ENCODE measurements around the gene PLK4. TPM values are rescaled to one million over a fixed set of nuclear protein-coding genes. Genes with fewer than 3 reads are reported as not detected.

The PLK4 gene
- polyA plus RNA-seq, 2 of the 4 experiments (the other 2 are of a cell fraction), result 18.4 to 34.2 TPM

DNA sequence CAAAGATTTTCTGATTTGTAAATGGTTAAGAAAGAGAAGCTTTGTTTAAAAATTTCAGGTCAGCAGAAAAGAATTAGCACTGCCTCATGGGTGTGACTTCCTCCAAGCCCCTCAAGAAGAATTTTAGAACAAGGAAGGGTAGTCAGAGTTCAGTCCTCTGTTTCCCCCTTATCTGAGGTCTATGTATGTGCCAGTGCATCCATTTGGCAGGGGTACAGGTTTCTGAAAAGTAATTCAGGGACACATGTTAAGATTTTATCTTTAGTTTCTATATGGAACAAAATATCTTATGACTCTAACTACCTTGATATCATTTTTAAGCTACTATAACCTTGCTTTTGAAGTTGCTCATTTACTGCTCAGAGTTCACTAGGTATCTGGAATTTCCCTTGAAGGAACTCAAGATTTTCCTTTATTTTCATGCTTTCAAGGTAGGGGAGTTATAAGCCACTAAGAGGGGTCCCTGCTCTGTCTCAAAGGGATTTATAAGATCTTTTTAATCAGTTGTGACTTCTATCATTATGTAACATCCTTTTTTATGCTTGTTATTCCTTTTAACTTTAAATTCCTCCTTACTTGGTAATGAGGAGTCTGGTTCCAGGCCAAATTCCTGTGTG is 24.4 kb upstream of the PLK4 start:
- TF ChIP-seq SREBF2 (IDR thresholded peaks at IDR 0.05), result no peak
- TF ChIP-seq EHMT2 (IDR thresholded peaks at IDR 0.05; ENCODE audit: low read depth), result no peak
- TF ChIP-seq, protein P1, sequence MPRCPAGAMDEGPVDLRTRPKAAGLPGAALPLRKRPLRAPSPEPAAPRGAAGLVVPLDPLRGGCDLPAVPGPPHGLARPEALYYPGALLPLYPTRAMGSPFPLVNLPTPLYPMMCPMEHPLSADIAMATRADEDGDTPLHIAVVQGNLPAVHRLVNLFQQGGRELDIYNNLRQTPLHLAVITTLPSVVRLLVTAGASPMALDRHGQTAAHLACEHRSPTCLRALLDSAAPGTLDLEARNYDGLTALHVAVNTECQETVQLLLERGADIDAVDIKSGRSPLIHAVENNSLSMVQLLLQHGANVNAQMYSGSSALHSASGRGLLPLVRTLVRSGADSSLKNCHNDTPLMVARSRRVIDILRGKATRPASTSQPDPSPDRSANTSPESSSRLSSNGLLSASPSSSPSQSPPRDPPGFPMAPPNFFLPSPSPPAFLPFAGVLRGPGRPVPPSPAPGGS (IDR thresholded peaks at IDR 0.05), result no peak
- no peak for TF ChIP-seq HOXB13 (CRISPR knock-in tag; IDR thresholded peaks at IDR 0.05; ENCODE audit: low read depth)
- TF ChIP-seq CBX2 (IDR thresholded peaks at IDR 0.05; ENCODE audit: borderline replicate concordance, low read depth), result no peak
- TF ChIP-seq ZNF302 (CRISPR knock-in tag; IDR thresholded peaks at IDR 0.05), result no peak
- TF ChIP-seq RAD21 (conservative IDR thresholded peaks at IDR 0.05 in 1 of 2, IDR thresholded peaks at IDR 0.05 in 1 of 2), result no peak
- TF ChIP-seq BHLHE40 (IDR thresholded peaks at IDR 0.05; ENCODE audit: low read depth, low read length), result no peak
- TF ChIP-seq, protein P2, sequence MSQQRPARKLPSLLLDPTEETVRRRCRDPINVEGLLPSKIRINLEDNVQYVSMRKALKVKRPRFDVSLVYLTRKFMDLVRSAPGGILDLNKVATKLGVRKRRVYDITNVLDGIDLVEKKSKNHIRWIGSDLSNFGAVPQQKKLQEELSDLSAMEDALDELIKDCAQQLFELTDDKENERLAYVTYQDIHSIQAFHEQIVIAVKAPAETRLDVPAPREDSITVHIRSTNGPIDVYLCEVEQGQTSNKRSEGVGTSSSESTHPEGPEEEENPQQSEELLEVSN (IDR thresholded peaks at IDR 0.05; ENCODE audit: borderline replicate concordance, low read depth), result no peak
- TF ChIP-seq MAX (IDR thresholded peaks at IDR 0.05), result no peak
- TF ChIP-seq ZFP36 (IDR thresholded peaks at IDR 0.05; ENCODE audit: borderline replicate concordance, partially characterized antibody), result no peak
- no peak for TF ChIP-seq RARB (CRISPR knock-in tag; IDR thresholded peaks at IDR 0.05)
- TF ChIP-seq ELK1 (IDR thresholded peaks at IDR 0.05; ENCODE audit: low read depth, low read length), result no peak
- TF ChIP-seq FOSB (CRISPR knock-in tag; IDR thresholded peaks at IDR 0.05), result no peak
- TF ChIP-seq NPAS2 (CRISPR knock-in tag; IDR thresholded peaks at IDR 0.05; ENCODE audit: borderline replicate concordance), result no peak
- no peak for TF ChIP-seq PHF8 (IDR thresholded peaks at IDR 0.05; ENCODE audit: borderline replicate concordance, low read depth)
- no peak for TF ChIP-seq CEBPB (IDR thresholded peaks at IDR 0.05)
- CTCF ChIA-PET, result no interaction called here
- Histone ChIP-seq H3K27ac (no peak overlapping the region), H3K4me2 (no peak overlapping the region), H3K4me3 (no peak overlapping the region), H3K9me3 (peaks cover 3% of the 10 kb centered on the region; the same call in 1 of the 3 replicates), H3K4me1 (no peaks in the 10 kb centered on the region)
- DNase-seq (ENCODE audit: low read depth in 1 of 2, low spot score in 1 of 2) (no peak), FAIRE-seq (no peak), ATAC-seq (no peak)
- POLR2A ChIA-PET, result no interaction called here

DNA sequence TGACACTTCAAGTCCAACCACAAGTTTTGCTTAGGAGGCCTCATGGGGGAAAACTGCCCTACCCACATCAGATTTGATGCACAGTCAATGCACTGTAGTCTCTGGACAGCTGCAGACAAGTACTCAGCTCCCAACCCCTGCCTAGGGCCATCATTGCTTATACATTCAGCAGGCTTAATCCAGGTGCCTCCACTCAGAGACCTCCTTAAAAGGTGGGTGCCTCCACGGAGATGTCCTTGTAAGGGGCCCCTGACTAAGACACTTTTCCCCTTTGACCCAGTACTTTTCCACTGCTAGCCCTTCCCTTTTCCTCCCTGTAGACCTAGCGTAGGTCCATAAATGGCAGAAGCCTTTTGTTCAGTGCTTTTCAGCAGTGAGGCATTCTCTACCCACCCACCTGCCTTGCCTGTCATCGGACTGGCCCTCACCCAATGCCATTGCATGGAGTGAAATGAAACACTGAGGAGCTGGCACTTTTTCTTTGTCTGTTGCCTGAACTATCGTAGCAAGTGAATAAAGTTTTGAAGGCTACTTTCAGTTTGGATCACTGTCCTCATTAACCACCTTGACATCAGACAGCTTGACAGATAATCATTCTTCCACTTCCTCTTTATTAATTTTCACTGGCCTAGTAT is 23.8 kb upstream of the PLK4 start:
- FAIRE-seq (no peak), ATAC-seq (no peak), DNase-seq (ENCODE audit: low read depth in 1 of 2, low spot score in 1 of 2) (no peak)
- no peak overlapping the region for H3K4me3 ChIP-seq
- peaks cover 3% of the 10 kb centered on the region; the same call in 1 of the 3 replicates for H3K9me3 ChIP-seq
- 74% methylated on average over 4 of the region's 4 CpGs for WGBS (ENCODE audit: missing lambda C conversion rate)
- H3K4me1 ChIP-seq, result no peaks in the 10 kb centered on the region
- no peak for TF ChIP-seq MAZ (IDR thresholded peaks at IDR 0.05; ENCODE audit: borderline replicate concordance, low read depth, low read length)
- no peak for TF ChIP-seq SMC3 (IDR thresholded peaks at IDR 0.05)
- TF ChIP-seq MAX (IDR thresholded peaks at IDR 0.05), result no peak
- no peak for TF ChIP-seq FOSB (CRISPR knock-in tag; IDR thresholded peaks at IDR 0.05)
- no peak for TF ChIP-seq HOXA7 (CRISPR knock-in tag; IDR thresholded peaks at IDR 0.05)
- TF ChIP-seq CHD2 (IDR thresholded peaks at IDR 0.05; ENCODE audit: low read length, partially characterized antibody), result no peak
- TF ChIP-seq EHMT2 (IDR thresholded peaks at IDR 0.05; ENCODE audit: low read depth), result no peak
- no peak for TF ChIP-seq KDM1A (IDR thresholded peaks at IDR 0.05; ENCODE audit: low read depth)
- TF ChIP-seq ZNF302 (CRISPR knock-in tag; IDR thresholded peaks at IDR 0.05), result no peak
- no peak for TF ChIP-seq FOSL2 (IDR thresholded peaks at IDR 0.05)
- no peak for TF ChIP-seq FOSL2 (CRISPR knock-in tag; IDR thresholded peaks at IDR 0.05)
- TF ChIP-seq ELK1 (IDR thresholded peaks at IDR 0.05; ENCODE audit: low read depth, low read length), result no peak
- no peak overlapping the region for H3K27ac ChIP-seq
- no peak overlapping the region for H3K4me2 ChIP-seq
- ChIA-PET CTCF (no interaction called here), POLR2A (no interaction called here)

All from A549 (cell line).